HG03439 (cell line): ENCODE data around the gene CIT.
A peak's percentile ranks its signal among the peaks of the same experiment; 100 is the strongest.

Experiments used
- ATAC-seq: cut with Tn5 transposase; IDR thresholded peaks from one replicate; pipeline ENCODE4 v1.9.1; 2021; ENCODE audit warnings: mild to moderate bottlenecking, moderate library complexity; ENCODE audit not compliant: unreplicated experiment

The CIT gene

DNA sequence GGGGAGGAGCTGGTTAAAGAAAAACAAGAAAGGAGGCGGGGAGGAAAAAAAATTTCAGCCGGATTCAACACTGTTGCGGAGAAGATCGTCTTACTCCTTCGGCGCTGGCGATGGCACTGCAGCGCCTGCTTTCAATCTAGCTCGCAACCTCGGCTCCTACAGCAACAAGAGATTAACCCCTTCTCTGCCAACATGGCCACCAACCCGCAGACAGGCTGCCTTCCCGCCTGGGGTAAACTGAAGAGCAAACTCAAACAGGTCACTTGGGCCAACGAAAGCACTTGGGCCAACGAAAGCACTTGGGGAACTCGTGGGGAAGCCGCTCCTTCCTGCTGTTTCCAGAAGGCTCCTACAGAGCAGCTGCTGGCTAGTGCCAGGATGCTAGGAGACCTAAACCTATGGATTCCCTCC, 73.7 kb downstream of the CIT start:
- no peak for ATAC-seq

DNA sequence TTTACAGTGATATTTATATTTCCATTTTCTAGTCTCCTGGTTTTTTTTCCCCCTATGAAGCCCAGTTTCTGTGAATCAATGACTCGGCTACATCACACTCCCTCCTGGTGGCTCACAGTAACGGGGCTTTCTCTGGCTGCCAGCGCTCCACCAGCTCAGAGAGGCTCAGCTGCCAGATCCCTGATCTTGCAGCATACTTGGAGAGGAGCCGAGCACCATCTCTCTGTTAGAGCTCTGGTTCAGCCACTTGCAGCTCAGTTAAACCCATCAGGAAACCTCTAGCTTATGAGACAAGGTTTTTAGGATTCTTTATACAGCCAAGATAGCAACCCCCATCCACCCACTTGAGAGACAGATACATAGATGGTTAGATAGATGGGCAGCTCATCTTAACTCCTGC, 74.6 kb downstream of the CIT start:
- ATAC-seq: no peak

DNA sequence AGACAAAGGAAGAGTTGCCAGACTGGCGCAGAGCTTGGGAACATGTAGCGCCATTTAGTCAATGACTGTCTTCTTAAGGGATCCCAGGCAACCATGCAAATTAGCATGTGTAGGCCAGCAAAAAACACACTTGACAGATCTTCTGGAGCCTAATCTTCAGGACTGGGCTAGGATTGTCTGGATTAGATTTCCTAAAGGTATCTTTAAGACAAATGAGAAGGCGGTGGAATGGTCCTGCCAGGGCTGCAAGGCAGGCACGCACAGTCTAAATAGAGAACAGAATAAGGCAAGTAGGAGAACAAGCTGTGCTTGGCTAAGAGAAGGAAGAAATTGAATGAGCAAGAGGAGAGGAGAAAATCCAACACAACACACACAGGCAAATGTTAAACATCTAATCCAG, 80.0 kb downstream of the CIT start:
- ATAC-seq: no peak

DNA sequence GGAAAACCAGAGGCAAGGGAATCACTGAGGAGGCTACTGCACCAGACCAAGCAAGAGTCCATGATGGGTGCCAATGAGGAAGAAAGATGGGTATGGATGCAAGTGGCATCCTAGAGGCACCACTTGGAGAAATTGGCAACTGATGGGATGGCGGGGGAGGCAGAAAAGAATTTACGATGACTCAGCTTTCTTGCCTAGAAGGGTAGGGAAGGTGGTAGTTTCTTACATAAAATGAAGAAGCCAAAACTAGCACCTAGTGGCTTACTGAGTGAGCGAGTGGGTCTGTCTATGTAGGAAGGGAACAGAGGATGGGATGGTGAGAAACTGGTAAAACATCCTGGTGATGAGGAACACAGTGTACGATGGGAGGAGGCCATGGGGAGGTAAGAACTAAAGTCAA, 80.8 kb downstream of the CIT start:
- no peak for ATAC-seq

DNA sequence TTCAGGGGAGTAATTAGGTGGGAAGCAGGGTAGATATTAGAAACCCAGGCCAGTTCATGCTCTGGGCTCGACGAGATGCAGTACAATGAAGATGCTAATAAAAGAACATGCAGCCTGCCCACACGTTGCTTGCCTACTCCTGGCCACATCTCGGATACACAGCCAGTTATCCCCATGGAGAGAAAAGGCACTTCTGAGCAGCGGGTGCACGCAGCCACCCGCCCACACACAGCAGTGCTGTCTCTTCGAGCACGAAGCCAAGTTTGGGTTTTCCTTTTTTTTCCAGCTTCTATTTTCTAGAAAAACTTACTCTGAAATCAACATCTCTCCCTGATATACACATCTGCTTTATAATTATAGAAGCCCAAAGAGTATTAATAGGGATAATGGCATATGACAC, 85.7 kb downstream of the CIT start:
- no peak for ATAC-seq

DNA sequence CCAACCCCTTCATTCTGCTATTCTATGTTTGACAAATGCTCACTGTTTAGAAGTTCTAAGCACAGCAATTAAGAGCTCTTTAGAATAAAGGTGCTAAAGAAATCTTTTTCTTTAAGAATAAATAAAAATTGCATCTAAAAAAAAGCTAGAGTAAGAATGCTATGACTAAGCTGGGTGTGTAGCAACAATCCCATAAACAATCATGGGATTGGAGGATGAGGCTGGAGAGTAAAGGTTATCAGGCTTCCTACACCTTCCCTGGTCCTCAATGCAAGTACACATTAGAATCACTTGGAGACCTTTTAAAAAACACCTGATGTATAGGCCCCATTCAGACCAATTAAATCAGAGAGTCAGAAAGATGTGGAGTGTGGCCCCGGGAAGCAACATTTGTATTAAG, 88.3 kb downstream of the CIT start:
- ATAC-seq: no peak

DNA sequence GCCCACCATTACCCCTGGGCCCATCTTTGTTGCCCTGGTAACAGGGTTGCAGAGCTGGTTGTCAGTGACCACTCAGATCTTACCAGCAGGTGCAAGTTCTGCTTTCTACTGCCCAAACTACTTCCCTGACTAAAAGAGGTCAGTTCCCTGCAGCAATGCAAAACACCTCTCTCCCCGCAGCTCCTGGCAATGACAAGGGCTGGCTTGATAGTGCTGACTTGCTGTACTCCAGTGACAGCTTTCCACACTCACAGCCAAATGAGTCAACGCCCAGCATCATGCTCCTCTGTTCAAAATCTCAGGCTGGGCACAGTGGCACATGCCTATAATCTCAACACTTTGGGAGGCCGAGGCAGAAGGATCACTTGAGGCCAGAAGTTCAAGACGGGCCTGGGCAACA, 90.6 kb downstream of the CIT start:
- no peak for ATAC-seq

DNA sequence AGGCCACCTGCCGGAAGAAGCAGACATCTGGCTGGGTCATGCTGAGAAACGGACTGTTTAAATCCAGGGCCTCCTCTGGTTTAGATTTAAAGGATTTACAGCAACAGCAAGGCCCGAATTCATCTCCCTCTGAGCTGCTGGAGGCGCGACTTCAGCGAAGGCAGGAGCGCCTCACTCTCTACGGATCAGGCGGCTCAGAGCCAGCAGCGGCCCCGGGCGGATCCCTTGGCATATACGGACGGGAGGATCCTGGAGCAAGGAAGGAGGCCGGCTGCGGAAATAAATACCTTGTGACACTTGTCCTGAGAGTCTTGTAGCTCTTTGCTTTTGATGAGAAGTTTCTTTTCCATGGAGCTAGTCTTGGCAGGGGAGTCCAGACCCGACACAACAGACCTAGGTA, 92.4 kb downstream of the CIT start:
- ATAC-seq: no peak

DNA sequence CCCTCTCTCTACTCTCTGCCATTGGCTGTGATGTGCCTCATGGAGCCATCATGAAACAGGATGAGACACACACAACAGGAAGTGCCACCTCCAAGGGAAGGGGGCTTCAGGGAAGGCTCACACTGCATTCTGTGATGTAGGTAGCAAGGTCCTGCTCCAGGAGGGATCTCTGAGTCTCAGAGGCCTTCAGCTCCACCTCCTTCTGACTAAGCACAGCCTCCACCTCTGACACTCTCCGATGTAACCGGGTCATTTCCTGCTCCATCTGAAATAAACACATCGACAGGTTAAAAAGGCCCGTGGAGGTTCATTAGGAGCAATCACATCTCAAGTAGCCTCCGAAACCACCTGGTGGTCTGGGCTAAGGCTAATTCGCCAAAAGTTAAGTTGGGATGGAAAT, 93.3 kb downstream of the CIT start:
- ATAC-seq: no peak

DNA sequence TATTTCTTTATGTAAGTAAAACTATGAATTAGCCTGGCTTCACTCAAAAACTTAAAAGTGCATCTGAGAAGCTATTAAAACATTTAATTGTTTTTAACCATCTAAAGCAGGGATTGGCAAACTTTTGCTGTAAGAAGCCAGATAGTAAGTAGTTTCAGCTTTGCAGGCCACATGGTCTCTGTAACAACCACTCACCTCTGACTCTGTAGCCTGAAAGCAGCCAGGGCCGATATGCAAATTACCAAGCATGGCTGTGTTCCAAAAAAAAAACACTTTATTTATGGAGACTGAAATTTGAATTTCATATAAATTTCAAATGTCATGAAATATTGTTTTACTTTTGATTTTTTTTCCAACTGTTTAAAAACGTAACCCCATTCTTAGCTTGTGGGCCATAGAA, 95.3 kb downstream of the CIT start:
- peak; percentile 67 for ATAC-seq

DNA sequence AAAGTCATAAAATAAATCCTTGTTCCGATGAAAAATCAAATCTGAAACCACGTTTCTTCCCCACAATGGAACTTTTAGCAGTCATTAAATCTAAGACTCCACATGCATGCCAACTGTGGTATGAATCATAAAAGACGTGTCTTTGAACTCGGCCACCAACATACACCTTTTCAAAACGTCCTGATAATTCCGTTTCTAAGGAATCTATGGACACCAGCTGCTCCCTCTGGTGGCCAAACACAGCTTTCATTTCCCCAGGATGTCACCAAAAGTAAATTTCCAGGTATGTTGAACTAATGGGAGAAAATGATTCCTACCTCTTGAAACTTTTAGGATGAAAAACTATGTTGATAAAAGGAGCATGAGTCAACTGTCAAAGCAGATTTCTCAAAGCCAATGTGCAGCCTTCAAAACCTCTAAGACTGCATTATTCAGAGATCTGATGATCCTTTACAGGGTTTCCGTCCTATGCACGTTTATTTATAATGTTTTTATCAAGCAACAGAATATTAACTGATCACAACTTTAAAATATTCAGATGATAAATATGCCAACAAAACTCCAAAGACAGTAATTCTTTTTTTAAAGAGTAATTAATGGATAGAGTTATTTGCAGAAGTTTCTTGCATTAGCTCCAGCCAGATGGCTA, 96.2 kb downstream of the CIT start:
- ATAC-seq: no peak

DNA sequence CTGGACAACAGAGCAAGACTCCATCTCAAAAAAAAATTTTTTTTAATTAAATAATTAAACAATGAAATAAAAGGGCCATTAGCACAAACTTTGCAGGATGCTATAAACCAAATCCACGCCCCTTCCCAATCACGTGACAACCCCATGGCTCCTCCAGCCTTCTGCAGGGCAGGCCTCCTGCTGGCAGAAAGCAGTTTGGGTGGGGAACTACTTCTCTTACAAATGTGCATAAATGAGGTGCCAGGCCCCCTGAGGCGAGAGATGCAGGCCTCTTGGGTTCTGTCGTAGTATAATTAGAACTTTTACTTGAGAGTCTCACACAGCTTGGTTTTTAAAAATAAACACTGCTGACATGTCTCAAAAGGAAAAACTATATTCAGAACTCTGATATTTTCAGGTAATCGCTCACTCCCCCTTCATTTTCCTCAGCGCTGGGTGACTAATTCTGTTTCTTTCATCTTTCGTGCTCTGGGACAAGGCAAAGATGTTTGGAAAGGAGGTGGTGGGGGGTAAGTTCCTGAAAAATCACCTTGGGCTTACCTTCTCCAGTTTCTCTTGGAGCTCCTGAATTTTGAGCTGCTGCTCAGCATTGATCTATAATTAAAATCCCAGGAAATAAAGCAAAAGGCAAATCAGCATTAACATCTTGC, 101.7 kb downstream of the CIT start:
- ATAC-seq: no peak

DNA sequence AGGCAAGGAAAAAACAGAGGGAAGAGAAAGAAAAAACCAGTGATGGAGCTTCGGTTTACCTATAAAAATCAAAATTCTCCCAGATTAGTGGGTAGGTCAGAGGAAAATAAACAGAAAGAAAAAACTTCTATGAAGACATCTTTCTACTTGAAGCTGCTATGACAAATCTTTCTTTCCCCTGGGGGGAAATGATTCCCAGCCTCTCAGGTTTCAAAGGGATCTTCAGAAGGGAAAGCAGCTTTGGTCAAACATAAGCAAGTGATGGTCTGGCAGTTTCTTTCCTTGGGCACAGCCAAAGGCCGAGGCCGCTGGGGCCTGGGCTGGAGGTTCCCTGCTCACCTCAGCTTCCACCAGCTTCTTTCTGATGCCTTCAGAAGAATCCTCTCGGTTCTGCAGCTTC, 104.7 kb downstream of the CIT start:
- no peak for ATAC-seq

DNA sequence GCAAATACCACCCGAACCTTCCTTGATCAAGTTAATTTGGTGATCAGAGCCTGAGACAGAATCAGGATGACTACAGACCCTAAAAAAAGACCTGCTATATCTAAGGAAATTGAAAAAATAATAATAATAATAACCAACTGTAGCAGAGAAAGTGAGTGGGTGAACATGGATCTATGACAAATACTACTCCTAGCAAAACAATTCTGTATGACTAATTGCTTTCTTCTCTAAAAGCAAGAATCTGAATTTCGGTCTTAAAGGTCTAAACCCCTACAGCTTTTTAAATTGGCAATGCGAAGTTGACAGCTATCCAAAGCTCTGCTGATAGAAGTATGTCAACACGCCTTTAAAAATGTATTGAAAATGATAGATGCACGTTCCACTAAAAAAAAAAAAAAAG, 107.0 kb downstream of the CIT start:
- no peak for ATAC-seq

DNA sequence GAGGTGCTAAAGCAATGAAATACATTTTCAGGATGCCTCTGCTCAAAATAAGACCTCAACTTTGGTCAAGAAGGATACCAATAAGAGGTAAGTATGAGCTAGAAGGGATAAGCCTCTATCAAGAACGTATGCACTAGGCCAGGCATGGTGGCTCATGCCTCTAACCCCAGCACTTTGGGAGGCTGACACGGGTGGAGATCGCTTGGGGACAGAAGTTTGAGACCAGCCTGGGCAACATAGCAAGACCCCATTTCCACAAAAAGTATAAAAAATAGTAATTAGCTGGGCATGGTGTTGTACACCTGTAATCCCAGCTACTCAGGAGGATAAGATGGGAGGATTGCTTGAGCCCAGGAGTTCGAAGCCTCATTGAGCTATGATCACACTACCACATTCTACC, 114.5 kb downstream of the CIT start:
- ATAC-seq: no peak

DNA sequence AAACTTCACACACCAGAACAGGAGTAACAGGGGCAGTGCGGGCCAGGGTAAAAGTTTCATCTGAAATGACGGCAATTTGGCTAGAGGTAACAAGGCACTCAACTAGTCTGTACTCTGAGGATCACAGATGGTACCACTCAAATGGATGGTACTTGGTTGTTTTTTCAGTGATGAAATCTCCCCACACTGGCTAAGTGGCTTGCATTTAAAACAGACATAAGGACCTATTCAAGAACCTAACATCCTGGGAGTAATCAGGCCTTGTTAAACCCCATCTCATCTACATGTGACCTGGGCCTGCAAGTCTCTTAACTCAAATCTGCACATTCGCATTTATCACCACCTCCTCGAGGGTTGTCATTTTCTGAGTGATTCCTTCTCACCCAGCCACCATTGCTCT, 118.4 kb downstream of the CIT start:
- ATAC-seq: no peak

DNA sequence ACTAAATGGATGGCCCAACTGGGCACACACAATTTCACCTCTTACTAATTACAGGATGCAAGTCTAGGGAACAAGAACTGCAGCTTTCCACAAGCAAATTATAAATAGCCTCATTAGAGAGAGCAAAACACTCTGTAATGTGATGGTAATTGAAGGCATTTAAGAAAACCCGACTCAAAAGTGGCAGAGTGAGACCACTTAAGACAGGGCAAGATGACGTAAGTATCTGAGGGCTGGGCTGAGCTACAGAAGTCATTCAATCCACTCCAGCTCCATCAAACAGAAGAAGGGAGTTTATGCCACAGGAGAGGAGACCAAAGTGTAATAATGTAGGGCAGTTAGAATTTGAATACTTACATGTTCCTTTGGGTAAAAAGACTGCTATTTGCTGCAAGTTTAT, 118.9 kb downstream of the CIT start:
- no peak for ATAC-seq

DNA sequence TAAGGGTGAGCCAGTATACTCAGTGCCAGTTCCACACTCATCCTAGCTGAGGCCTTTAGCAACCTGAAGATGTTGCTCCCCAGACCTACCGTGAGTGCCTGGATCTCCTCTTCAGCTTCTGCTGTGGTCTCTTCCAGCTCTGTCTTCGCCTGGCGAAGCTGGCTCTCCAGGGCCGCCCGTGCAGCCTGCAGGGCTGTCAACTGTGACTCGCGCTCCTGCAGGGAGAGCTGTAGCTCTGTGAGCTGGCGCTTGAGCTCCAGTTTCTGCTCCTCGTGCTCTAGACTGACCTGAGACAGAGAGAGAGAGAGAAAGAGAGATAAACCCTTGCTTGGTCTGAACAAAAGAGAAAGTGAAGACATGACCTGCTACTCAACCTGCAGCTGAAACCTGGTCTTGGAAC, 125.2 kb downstream of the CIT start:
- ATAC-seq: no peak

DNA sequence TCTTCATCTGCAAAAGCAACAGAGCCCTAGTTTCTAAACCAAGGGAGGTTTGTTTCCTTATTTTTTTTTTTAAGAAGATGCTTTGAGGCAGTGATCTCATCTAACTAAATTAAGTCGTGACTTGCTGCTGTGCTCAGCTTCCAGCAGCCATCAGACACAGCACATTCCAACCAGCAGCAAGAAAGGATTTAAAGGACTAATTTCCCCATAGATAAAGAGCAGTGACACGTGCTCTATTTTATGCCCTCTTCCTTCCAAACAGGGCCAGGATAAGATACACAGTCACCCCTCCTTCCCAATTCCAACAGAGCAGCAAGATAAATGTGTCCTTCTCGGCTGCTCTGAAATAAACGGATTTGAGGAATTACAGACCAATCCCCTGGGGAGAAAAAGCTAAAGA, 127.5 kb downstream of the CIT start:
- no peak for ATAC-seq

DNA sequence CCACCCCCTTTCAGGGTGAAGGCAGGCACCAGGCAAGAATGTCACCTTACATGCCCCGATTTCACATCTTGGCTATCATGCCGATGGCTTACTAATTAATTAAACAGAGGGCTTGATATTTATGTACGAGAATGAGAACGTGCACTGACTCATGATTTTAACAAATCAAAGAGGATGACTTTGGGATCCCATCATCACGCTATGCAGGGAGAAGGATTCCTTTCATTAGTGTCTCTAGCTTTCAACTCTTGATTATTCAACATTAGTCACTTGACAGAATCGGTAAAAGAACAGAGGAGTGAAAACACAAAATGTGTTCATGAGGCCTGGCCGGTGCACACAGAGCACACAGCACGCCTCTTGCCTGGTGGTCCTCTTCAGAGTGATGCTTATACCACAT, 128.6 kb downstream of the CIT start:
- no peak for ATAC-seq

DNA sequence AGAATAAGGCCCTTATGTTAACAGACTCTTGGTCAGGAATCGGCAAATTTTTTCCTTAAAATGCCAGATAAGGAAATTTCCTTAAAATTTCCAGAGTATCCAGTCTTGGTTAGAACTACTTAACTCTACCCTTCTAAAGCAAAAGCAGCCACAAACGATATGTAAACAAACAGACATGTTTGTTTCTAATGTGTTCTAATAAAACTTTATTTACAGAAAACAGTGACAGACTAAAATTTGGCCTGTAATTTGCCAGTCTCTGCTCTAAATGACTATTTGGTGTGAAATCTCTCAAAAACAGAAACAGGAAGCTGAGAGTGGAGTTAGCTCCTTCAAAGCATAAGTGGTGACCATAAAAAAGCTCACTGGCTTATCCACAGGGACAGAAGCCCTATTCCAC, 131.0 kb downstream of the CIT start:
- ATAC-seq: no peak

DNA sequence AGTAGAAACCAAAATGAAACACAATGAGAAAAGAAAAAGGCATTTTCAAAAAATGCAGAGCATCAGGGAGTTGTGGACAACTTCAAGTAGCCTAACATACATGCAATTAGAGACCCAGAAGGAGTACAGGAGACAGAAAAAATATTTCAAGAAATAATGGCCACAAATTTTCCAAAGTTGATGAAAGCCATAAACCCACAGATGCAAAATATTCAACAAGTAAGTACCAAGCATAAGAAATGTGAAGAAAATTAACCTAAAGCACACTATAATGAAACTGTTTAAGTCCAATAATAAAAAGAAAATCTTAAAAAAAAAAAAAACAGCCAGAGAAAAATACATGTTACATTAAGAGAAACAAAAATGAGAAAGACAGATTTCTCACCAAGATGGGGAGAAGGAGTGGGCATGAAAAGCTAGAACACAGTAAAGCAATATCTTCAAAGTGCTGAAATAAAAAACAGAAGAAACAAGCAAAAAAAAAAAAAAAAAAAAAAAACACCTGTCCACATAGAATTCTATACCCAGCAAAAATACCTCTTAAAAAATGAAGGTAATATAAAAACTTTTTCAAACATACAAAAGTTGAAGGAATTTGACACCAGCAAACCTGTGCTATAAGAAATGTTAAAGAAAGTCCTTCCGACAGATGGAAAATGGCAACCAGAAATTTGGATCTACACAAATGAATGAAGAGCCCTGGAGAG, 132.1 kb downstream of the CIT start:
- no peak for ATAC-seq

DNA sequence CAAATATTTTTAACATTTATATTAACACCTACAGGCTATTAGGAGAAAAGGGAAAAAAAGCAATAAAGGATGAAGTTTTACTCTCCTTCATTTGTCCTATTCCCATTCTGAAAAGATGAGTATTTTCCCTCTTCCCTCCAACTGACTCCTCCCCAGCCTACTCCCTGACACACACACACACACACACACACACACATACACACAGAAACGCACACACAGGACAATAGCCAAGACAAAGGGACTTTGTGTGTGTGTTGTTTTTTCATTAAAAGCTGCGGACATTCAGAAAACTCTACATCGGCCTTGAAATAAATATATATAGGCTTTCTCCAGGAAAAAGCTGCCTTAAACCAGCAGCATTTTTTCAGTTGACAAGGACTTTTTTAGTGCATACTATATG, 134.4 kb downstream of the CIT start:
- no peak for ATAC-seq
